Left forelimb (tissue), 1 donor: Measurements from ENCODE around the gene GPR146.
"Not testable (repeated sequence)": the region's sequence is repeated elsewhere in the genome, so short reads cannot be mapped to it uniquely, and the experiment has no call there.

ENCODE experiments used
- DNase-seq: peaks from one replicate; pipeline ENCODE4 v3.0.0-alpha.2; 2018; ENCODE audit warnings: low spot score

GPR146 gene

DNA sequence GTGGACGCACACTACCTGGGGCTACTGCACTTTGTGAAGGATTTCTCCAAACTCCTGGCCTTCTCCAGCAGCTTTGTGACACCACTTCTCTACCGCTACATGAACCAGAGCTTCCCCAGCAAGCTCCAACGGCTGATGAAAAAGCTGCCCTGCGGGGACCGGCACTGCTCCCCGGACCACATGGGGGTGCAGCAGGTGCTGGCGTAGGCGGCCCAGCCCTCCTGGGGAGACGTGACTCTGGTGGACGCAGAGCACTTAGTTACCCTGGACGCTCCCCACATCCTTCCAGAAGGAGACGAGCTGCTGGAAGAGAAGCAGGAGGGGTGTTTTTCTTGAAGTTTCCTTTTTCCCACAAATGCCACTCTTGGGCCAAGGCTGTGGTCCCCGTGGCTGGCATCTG is 14.0 kb downstream of the GPR146 start:
- DNase-seq = no peak

DNA sequence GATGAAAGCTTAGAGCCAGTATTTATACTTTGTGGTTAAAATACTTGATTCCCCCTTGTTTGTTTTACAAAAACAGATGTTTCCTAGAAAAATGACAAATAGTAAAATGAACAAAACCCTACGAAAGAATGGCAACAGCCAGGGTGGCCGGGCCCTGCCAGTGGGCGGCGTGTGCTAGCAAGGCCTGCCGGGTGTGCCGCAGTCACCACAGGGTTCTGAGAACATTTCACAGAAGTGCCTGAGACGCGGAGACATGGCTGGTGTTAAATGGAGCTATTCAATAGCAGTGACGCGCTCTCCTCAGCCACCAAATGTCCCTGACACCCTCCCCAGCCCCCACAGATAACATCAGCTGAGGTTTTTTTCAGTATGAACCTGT is 14.5 kb downstream of the GPR146 start:
- no peak for DNase-seq

DNA sequence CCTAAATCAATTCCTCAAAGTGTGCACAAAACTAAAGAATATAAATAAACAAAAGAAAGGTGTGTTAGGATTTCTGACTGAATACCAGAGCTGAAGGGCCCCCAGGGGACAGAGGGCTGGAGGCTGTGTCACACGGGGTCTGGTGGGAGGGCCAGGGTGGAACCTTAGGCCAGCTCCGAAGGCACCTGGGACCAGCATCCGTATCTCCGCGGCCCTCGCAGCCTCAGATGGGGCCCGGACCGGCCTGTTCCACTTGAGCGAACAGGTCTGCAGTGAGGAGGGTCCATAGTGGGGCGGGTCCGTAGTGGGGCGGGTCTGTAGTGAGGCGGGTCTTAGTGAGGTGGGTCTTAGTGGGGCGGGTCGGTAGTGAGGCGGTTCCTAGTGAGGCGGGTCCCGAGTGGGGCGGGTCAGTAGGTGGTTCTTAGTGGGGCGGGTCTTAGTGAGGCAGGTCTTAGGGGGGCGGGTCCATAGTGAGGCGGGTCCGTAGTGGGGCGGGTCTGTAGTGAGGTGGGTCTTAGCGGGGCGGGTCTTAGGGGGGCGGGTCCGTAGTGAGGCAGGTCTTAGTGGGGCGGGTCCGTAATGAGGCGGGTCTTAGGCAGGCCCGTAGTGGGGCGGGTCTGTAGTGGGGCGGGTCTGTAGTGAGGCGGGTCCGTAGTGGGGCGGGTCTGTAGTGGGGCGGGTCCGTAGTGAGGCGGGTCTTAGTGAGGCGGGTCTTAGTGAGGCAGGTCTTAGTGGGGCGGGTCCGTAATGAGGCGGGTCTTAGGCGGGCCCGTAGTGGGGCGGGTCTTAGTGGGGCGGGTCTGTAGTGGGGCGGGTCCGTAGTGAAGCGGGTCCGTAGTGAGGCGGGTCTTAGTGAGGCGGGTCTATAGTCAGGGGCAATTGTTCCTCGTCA is 15.1 kb downstream of the GPR146 start:
- no peak for DNase-seq

DNA sequence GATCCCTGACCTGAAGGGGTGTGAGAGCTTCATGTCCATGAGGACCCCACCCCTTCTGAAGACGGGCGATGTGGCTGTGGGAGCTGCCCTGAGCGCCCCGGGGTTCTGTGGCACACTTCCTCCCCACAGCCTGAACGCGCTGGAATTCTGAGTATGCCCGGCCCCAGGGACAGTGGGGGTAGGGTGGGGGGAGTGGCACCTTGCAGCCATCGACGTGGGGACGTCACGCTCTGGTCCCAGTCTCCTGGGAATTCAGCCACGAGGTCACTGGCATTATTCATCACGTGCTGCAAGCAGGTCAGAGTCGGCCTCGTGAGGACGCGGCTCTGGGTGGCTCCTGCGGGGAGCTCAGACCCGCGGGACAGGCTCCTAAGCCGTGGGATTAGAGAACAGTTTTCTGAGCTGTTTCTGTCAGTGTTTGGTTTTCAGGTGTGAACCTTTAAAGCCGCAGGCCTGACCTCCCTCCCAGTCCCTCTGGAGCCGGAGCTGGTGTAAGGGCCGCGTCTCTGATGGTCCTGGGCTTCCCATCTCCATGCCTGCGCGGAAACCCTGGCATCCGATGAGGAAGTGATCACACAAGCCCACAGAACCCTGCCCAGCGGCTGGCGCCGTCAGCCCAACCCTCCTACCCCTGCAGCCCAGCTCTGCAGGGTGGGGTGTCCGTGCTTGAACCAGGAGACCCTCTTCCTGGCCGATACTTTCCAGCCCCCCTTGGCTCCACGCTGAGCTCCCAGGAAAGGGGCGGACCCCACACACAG is 16.1 kb downstream of the GPR146 start:
- DNase-seq = no peak

DNA sequence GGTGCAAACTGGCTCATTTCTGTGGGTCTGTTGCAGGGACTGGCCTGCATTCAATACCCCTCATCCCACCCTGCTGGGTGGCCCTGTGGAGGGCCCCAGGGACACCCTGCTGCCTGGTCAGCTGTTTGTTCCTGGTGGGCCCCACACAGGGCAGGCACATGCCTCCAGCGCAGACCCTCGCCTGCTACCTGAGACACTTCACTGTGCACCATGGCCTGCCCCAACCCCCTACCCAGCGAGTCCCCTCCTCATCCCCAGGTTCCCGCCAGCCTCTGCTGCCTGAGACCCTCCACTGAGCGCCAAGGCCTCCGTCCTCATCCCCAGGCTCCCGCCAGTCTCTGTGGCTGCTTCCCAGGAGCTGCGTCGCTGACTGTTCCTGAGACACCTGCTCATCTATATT is 16.8 kb downstream of the GPR146 start:
- no peak for DNase-seq

DNA sequence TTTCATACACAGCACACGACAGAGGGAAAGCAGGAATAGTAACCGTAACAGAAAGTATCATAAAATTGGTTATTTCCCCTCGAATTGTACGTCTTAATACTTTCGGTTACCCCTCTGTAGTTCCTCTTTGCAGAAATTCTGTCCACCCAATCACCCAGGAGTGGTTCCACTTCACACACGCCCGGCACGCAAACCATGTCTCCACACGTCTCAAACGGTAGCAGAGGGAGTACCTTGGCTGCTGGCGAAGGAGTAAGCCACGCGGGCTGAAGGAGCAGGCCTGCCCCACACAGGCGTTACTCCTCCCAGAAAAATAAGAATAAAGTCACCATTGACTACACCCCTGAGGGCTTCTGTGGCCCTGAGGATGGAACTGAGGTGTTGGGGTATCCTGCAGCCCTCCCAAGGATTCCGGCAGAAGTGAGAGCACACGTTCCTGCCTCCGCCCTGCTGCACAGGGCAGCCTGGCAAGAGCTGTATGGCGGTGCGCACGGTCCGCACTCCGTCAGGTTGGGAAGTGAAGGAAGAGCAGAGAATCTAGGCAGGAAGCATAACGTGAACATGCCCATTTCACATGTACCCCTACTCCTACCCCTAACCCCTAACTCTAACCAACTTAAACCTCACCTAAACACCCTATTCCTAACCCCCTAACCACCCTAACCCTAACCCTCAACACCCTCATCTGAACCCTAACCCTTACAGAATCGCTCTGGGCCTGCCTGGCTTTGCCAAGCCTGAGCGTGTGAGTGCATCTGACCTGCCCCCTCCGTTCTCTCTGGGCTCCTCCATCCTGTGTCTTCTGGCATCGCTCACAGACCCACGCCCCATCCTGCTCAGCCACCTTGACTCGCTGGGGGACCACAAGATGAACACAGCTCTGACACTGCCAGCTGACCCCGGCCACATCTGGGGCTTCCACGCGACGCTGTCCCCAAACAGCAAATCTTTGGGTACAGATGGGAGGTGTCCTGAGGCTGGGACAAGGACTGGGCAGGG is 18.2 kb downstream of the GPR146 start:
- DNase-seq = no peak

DNA sequence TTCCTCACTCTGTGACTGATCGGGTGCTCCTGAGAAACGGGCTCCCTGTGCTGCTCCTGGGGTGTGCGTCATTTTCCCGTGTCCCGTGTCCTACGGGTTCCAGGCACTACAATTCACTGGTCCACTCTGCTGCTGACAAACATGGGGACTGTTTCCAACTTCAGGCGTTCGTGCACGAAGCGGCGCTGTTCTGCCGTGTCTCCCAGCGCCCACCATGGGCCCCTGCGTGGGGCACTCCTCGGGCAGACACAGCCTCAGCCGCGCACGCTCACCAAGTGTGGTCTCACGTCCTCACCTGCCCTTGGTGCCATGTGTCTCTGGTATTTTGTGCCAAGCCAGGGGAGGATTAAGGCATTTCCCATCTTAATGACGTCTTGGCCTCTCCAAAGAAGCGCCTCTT is 19.0 kb downstream of the GPR146 start:
- no peak for DNase-seq

DNA sequence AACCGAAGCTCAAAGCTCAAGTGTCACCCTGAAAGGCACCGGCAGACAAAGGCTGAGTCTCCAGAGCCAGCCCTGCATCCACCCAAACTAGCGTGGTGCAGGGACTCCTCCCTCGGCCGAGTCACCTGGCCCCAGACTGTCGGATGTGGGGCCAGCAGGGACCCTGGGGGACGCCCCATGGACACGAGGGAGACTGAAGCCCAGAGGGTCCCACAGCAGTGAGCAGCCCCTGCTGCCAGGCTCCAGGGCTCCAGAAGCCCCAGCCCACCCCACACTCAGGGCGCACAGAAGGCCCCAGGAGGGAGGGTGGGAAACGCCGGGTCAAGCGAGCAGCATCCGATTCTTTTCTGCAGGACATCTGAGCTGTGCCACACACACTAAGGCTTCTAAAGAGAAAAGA is 20.2 kb downstream of the GPR146 start:
- DNase-seq = no peak

DNA sequence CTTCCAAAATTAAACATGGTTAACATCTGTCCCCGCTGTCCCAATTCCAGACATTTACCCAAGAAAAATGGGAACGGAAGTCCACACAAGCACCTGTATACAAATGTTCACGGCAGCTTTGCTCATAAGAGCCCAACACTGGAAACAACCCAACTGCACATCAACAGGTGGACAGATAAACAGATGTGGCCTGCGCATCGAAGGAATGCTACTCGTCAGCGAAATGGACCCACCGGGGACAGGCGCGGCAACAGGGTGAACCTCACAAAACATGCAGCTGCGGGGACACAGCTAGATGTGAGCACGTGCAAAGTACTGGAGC is 20.9 kb downstream of the GPR146 start:
- no peak for DNase-seq

DNA sequence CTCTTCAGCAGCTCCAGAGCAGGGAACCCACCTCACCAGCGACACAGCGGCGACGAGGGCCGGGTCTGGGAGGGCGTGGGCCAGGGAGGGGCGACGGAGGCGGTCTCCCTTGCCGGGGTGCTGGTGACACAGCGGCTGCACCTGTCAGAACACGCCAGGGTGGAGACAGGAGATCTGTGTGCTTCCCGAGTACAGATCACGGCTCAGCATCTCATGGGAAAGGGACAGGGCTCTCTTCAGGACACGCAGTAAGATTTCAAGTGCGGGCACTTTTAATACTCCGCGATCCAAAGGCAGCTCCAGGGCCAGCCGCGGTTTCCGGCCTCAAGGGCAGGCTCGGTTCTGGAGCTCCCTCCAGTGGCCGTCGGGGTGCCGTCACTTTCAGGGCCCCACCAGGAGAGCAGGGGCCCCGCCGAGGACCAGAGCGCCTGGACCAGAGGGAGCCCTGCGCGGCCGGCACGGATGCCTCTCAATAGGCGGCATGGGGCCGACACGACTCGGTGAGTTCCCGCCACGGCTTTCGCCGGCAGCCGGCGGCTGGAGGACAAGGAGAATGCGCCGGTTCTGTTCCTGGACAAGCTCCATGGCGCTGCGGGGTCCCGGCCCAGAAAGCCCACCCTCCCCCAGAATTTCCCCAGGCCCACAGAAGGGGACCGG is 21.4 kb downstream of the GPR146 start:
- DNase-seq = peak; percentile 88

DNA sequence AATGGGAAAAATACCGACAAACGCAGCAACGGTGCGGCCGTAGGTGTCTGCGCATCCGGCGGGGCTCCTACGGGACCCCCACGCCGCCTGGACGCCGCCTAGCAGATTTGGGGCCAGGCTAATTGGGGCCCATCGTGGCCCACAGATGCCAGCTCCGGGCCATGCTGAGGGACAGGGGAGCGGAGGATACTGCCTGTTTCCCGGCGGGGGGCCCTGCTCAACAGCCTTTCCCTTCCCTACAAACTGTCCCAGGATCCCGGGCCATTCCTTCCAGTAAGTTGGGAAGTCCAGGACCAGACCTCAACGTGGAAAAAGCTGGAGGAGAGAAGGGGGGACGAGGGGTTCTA is 21.9 kb downstream of the GPR146 start:
- DNase-seq = no peak

DNA sequence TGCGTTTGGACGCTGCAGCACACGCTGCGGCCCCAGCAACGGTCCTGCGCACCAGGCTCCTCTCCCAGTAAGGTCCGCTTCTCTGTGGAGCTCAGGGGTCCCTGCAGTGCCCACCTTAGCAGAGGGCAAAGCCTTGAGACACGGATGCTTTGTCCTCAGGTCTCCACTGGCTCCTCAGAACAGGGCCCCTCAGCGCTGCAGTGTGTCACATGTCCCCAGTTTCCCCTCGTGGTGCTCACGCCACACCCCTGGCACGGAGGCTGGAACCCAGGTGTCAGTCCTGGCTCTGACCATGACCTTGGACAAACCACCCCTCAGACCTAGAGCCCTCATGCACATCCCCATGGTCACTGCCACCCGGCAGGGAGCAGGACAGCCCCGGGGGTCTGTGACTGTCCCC is 23.7 kb downstream of the GPR146 start:
- no peak for DNase-seq

DNA sequence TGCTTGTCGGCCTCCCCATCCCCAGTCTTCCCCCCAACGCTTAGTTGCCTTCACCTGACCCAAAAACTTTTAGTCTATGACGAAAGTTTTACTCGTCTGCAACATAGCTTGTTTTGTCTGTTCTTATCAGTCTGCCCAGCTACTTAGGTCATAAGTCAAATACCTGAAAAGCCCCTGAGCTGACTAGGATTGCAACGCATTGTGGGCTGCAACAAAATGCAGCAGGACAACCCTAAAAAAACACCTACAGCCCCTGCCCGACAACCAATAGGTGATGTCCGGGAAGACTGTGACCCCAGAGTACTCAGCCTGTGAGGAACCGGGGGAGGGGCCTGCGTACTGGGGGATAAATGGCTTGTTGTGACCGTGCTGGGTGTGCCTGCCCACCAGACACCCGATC is 24.3 kb downstream of the GPR146 start:
- DNase-seq = no peak

DNA sequence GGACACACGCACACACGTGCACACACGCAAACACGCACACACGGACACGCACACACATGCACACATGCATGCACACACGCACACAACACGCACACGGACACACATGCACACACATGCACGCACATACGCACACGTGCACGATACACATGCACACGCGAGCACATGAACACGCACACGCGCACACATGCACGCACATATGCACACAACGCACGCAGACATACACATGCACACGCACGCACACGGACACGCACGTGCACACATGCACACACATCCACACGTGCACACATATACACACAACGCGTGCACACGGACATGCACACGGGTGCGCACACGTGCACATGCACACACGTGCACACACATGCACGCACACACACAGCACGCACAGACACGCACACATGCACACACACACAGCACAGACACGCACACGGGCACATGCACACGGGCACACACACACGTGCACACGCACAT is 26.2 kb downstream of the GPR146 start:
- no peak for DNase-seq

DNA sequence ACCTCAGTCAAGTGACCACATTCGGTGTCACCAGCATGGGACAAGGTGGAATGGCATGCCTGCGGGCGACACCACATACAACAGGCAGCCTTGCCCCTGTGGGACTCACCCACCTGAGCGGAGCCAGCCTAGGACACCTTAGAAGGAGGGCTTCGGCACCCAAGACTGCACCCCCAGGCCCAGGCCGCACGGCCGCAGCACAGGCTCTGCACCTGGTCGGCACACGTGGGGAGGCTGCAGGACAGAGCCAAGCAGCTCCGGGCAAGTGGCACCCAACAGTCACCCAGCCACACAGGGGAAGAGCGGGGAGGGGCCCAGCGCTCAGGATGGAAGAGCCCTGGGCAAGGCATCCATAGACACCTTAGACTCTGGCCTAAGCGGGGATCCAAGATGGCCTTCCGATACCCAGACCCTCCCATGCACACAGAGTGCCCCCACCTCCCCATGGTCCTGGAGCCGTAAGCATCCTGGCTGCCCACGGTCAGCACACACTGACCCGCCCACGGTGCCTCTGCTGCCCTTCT is 27.4 kb downstream of the GPR146 start:
- DNase-seq = no peak

DNA sequence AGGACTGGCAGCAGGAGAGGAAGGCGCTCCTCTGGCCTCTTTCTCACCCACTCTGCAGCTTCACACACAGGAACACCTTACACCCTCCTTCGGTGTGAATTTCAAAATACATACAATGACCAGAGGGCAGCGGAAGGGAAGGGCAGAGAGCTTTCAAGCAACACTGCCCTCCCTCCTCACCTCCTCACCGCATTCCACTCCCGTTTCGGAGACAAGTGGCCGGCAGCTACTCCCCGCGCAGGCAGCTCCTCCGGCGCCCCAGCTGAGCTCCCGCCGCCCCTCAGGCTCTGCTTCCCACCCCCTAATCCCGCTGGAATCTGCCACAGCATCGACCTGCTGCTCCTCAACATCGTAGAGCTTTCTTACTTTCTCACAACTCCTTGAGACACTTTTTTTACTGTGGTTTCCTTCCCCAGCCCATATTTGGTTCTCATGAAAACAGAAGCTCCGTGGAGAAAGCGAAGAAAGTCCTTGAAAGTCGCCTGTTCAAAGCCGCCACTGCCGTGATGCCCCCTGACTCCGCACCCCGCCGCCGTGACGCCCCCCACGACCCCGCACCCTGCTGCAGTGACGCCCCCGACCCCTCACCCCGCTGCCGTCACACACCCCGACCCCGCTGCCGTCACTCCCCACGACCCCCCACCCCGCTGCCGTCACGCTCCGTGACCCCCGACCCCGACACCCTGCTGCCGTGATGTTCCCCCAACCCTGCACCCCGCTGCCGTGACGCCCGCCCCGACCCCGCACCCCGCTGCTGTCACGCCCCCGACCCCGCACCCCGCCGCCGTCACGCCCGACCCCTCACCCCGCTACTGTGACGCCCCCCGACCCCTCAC is 29.0 kb downstream of the GPR146 start:
- no peak for DNase-seq

DNA sequence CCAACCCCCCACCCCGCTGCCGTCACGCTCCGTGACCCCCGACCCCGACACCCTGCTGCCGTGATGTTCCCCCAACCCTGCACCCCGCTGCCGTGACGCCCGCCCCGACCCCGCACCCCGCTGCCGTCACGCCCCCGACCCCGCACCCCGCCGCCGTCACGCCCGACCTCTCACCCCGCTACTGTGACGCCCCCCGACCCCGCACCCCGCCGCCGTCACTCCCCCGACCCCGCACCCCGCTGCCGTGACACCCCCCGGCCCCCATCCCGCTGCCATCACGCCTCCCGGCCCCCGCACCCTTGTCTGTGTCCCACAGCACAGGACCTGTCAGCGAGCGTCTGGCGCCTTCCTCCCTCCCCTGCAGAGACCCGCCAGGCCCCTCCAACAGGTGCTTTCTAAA is 29.7 kb downstream of the GPR146 start:
- DNase-seq = not testable (repeated sequence)

DNA sequence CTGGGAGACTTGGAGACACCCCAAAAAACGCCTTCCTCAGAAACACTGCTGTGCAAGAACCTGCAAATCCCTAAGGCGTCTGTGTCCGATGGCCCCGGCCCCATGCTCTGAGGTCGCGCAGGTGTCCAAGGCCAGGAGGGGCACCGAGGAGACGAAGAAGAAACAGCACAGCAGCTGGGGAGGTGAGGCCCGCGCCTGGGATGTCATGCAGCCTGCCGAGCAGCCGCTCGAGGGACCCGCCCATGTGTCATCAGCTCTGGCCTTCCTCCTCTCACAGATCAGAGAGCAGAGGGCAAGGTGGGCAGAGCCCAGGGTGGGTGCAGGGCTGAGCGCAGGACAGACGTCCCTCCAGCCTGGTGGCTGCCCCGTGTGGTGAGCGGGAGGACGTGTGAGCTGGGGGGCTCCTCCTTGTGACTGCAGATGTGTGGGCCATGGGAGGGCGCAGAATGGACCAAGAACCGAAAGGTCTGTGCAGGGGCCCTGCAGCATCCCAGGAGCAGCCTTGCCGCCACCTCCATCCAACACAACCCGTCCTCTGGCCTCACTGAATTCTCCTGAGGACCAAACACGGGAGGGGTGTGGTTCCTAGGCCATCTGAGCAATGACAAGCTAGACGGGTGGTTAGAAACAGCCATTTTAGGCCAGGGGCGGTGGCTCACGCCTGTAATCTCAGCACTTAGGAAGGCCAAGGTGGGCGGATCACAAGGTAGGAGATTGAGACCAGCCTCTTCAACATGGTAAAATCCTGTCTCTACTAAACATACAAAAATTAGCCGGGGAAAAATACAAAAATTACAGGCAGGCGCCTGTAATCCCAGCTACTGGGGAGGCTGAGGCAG is 30.5 kb downstream of the GPR146 start:
- no peak for DNase-seq

DNA sequence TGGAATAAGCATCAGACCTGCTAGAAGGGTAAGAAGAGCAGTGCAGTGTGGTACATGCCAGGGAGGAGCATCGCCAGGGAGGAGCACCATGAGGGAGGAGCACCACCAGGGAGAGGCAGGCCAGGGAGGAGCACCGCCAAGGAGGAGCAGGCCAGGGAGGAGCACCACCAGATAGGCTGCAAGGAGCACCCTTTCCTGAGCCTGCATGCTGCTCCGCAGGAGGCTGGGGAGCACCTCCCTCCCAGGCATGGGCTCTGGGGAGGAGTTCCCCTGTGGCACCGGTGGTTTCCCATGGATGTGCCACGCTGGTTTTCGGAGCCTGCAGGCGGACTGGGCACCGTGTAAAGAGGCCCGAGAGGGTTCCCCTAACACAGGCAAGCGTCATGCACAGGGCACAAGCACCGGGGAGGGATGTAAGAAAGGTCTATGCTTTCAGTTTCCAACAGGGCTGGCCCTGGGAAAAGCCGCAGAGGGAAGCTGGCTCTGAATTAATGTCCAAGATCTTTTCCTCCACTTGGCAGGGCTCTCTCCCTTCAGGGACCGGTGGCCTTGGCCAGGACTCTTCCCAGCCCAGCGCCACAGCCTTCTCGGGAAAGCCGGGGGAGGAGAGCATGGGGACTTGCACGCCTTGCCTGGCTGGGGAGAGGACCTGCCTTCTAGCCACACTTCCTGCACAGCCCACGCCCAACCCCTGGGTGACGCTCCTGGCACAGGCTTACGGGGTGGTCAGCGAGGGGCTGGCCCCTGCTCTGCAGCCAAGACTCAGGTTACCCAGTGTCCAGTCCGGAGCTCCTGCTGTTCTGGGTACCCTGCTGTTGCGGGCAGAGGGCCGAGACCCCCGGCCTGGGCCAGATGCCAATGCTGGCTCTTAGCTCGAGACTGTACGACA is 32.1 kb downstream of the GPR146 start:
- DNase-seq = no peak
